Measurements from ENCODE around the gene DHX35.

The DHX35 gene

DNA sequence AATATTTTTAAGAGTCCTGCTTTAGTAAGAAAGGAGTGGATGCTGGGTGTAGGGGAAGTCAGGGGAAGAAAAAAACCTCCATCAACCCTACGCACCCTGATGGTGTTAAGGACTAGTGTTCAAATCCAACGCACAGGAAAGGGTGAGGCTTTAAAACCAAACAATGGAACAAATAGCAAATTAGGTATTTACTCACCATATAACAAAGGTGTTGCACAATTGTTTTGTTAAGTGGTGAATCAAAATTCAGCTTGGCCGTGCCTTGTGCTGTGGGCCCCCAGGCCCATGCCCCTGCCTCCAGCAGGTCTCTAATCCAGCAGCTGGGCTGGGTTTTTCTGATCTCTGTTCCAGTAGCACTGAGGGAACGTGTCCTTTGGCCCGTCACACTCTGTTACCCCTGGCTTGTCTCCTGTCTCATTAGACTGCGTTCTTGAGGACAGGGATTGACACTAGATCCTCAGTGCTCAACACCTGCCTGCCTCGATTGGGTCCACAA lies 24.1 kb upstream of the DHX35 start:
- no peak overlapping the region for H3K4me3 ChIP-seq (ENCODE audit: control insufficient read depth, low read depth, low read length)
- no peak for TF ChIP-seq CTCF (conservative IDR thresholded peaks at IDR 0.05; ENCODE audit: control insufficient read depth, insufficient read depth, low read depth, low read length)
- DNase-seq (ENCODE audit: low read depth) = no peak

GRCh38 chr20:38939686-38940085 lies 22.5 kb upstream of the DHX35 start:
- TF ChIP-seq CTCF (conservative IDR thresholded peaks at IDR 0.05; ENCODE audit: control insufficient read depth, insufficient read depth, low read depth, low read length) = no peak
- no peak overlapping the region for H3K4me3 ChIP-seq (ENCODE audit: control insufficient read depth, low read depth, low read length)
- DNase-seq (ENCODE audit: low read depth) = no peak

DNA sequence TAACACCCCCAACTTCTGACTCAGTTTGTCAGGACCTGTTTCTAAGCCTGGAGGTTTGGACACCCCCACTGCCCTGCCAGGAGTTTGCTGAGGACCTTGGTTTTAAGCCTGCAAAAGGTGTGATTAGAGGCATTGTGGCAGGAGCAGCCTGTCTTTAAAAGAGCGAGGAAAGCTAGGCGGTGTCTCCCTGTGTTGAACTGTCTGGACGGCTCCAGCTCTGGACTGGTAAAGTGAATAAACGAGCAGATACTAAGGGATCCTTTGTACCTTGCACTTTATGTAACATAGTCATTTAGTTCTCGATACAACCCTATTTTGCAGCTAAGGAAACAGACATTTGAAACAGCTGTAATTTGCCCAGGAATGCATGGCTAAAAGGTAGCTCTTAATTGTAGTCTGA lies 21.5 kb upstream of the DHX35 start:
- no peak for DNase-seq (ENCODE audit: low read depth)
- TF ChIP-seq CTCF (conservative IDR thresholded peaks at IDR 0.05; ENCODE audit: control insufficient read depth, insufficient read depth, low read depth, low read length) = no peak
- no peak overlapping the region for H3K4me3 ChIP-seq (ENCODE audit: control insufficient read depth, low read depth, low read length)

GRCh38 chr20:38941726-38942389 lies 20.3 kb upstream of the DHX35 start:
- no peak for DNase-seq (ENCODE audit: low read depth)
- no peak for TF ChIP-seq CTCF (conservative IDR thresholded peaks at IDR 0.05; ENCODE audit: control insufficient read depth, insufficient read depth, low read depth, low read length)
- no peak overlapping the region for H3K4me3 ChIP-seq (ENCODE audit: control insufficient read depth, low read depth, low read length)

DNA sequence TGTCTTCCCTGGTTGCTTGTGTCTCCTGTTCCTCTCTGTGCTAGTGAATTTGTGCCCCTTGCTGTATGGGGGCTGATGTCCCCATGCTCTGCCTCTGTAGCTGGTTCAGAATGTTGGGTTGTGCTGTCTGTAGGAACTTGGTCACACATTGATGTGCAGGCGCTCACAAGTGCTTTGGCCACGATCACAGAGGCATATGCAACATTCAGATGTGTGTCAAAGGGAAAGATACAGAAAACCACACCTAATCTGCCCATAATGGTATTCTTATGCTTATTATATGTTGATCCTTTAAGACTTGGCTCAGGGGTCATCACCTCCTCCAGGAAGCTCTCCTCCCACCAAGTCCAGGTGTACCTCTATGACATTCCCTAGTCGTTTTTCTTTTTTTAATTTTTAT lies 17.1 kb upstream of the DHX35 start:
- H3K4me3 ChIP-seq (ENCODE audit: control insufficient read depth, low read depth, low read length) = no peak overlapping the region
- no peak for DNase-seq (ENCODE audit: low read depth)
- no peak for TF ChIP-seq CTCF (conservative IDR thresholded peaks at IDR 0.05; ENCODE audit: control insufficient read depth, insufficient read depth, low read depth, low read length)

DNA sequence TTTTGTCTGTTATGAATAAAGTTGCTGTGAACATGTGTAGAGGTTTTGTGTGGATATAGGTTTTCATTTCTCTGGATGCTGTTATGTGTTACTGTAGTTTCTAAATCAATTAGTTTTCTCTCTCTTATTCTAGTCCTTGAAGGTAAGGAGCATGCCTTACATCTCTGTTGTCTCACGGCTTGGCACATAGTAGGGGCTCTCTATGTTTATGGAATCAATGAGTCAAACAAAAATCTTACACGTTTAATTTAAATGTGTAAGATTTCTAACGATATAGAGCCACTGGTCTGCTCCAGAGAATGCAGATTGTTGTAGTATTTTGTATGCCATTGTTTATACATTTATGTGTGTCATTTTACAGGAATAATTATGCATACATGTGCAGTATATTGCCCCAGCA lies 15.3 kb upstream of the DHX35 start:
- no peak overlapping the region for H3K4me3 ChIP-seq (ENCODE audit: control insufficient read depth, low read depth, low read length)
- TF ChIP-seq CTCF (conservative IDR thresholded peaks at IDR 0.05; ENCODE audit: control insufficient read depth, insufficient read depth, low read depth, low read length) = no peak
- DNase-seq (ENCODE audit: low read depth) = no peak
